ENCODE measurements around the gene ADPRHL1.

GRCh38 chr13:113402471-113403254 is 50.6 kb downstream of the ADPRHL1 start:
- TF ChIP-seq CTCF (IDR thresholded peaks at IDR 0.05) (no peak), EZH2 (IDR thresholded peaks at IDR 0.05; ENCODE audit: borderline replicate concordance, insufficient read depth, low read depth, low read length, poor library complexity, severe bottlenecking) (no peak)
